ENCODE measurements around the gene ST3GAL5. TPM values are rescaled to one million over a fixed set of nuclear protein-coding genes. Genes with fewer than 3 reads are reported as not detected.

The ST3GAL5 gene
- total RNA-seq, 1 donor from 2014 or later: 44.4 TPM

DNA sequence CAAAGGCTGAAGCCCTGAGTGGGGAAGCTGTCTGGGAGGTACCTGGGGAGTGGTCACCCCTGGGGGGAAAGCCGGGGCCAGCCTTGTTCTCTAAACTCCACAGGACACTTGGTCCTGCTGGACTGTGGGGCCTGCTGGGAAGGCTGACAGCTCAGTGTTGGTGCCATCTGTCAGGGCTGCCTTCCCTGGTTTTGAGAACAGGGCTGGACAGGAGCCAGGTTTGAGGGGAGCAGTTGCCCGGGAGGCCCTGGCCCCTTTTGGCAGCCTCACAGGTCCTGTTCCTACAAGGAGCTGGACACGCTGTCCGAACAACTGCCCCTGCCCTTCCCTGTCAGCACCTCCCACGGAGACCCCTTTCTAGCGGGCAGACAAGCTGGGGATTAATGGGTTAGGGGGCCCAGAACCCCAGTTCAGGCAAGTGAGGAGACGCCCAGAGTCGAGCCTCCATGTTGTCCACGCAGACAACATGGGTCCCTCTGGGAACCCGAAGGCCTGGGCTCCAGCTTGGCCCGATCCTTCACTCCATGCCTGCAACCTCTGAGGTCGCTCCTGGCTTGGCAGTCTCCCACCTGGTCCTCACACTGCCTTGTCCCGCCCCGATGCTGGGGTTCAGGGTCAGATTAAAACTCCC lies 94.2 kb downstream of the ST3GAL5 start:
- FAIRE-seq (no peak), DNase-seq (ENCODE audit: low spot score in 2 of 2) (no peak)

- FAIRE-seq (no peak), DNase-seq (ENCODE audit: low spot score in 2 of 2) (no peak)
Measured at GRCh38 chr2:85794038-85794441, 94.8 kb downstream of the ST3GAL5 start.

GRCh38 chr2:85793584-85793983 lies 95.2 kb downstream of the ST3GAL5 start:
- FAIRE-seq (no peak), DNase-seq (ENCODE audit: low spot score in 2 of 2) (no peak)

DNA sequence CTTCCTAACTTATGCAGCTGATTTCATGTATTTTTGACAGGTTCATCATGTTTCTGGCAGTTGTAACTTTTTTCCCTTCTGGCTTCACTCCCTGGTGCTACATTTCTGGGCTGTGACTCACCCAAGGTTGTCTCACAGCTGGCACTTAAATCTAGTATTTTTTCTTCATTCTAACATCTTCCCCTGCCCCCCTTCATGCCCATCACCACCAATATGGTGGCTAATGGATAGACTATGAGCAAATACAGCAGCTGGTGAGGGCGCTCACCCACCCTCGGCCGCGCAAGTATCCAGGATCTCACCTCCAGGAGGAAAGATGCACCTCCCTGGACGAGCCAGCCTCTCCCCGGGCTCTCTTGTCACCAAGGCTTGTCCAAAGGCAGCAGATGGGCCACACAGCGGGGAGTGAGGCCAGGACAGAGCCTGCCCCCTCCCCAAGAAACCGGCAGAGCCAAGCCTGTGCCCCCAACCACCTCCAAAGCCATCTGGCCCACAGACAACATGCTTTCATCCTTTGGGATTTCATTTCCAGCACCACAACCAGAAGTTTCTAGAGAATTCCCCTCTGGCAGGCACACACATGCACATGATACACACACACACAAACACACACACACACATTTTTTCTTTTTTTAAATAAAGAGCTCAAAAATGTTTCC lies 95.9 kb downstream of the ST3GAL5 start:
- no peak for DNase-seq (ENCODE audit: low spot score in 2 of 2)
- no peak for FAIRE-seq

DNA sequence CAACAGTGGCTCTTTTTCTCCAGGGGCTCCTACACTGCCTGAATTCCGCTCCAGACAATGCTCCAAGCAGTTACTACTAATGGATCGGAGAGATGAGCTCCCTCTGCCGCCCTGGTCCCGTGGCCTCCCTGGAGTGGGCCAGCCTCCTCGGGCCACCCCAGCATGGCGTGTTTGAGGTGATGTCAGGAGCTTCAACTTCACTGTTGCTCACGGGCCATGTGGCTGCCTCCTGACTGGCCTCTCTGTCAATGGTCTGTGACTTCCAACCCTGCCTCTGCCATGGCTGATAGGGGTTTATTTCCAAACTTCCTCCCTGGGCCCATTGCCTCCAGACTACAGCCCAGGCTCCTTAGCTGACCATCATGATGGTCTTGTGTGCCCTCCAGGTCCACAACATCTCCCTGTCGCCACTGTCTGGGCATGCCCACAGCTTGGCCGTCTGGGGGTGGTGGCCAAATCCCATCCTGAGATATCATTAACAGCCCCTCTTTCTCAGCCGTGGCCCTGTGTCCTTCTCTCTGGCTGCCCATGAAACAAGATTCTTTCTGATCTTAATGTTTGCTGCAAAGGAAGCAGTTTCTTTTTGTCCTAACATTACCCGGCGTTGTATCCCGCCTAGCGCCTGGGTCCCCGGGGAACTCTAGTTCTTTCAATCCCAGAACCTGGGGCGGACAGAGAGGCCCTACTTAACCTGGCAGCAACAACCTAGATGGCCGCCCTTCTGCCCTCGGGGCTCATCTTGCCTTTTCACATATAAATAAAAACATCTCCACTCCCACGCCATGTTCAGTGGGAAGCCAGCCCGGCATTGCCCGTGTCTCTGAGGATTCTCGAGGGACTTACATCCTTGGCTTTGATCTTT lies 96.9 kb downstream of the ST3GAL5 start:
- no peak for DNase-seq (ENCODE audit: low spot score in 2 of 2)
- FAIRE-seq: no peak

DNA sequence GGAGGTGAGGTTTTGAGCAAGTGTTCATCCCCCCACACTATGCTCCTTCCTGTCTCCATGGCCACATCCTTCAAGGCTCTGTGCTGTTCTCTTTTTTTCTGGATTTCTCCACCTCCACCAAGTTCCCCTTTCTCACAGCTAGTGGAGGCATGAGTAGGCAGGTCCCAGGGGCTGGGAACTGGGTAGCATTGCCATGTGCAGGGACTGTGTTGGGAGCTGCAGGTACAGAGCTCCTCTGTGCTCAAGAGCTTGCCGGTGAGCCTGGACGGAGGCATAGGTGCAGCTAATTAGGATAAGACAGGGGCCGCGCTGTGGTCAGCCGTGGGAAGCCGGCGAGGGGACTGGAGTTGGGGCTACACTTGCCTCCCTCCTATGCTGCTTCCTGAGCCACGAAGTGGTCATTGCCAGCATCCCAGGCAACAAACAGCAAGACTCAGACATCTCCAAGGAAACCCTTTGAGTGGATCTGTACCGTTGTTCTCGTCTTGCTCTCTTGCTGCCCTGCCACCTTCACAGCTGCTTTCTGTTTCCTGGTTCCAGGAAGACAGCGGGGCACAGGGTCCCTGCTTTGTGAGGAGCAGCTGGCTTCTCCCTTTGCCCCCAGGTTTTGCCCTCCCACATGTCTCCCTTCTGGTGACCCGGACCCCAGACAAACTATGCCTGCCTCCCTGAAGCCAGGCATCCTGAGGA lies 98.1 kb downstream of the ST3GAL5 start:
- no peak for DNase-seq (ENCODE audit: low spot score in 2 of 2)
- no peak for FAIRE-seq

DNA sequence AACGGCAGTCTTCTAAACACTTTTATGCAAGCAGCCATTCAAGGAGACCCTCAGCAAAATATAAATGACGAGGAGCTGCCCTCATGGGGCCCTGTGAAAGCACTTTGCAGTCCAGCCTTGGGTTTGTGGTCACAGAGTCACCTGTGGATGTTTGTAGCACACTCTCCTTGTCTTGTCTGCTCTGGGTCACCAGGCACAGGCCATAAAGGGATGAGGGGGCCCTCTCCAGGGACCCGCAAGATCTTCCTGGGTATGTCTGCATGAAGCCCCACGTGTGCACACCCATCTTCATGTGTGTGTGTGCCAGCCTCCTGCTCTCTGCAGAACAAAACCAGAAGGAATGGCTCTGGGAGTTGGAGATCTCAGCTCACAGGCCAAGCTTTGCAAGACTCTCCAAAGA lies 98.8 kb downstream of the ST3GAL5 start:
- DNase-seq (ENCODE audit: low spot score in 2 of 2): no peak
- FAIRE-seq: no peak

DNA sequence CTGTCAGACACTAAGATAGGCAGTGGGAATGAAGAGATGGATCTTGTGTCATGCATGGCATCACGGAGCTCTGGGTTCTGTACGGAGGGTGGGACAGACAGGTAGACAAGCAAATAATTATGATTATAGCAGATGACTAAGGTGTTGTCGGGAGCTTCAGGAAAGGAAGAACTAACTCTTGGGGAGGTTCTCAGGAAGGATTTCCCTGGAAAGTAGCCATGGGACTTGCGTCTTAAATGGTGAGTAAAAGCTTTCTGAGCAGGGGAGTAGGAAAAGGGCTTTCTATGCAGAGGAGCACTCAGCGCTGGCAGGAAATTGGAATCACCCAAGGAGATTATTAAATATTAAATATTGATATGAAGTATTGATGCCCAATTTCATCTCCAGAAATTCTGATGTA lies 99.5 kb downstream of the ST3GAL5 start:
- DNase-seq (ENCODE audit: low spot score in 2 of 2) (no peak), FAIRE-seq (no peak)

DNA sequence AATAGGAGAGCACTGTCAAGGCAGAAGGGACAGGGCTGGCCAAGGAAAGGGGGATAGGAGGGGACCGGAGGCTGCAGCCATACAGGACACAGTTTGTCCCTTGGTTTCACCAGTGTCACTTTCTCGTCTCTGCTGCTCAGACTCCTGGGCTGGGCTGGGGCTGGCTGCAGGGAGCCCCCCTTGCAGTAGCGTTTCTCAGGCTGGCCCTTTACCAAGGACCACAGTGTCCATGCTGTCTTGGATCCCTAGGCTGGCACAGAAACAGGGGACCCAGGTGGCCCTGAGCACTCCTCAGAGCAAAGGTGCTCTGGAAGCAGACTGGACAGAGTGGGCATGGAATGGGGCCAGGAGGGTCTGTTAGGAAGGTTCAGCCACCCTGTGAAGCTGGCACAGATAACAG lies 100.2 kb downstream of the ST3GAL5 start:
- FAIRE-seq (no peak), DNase-seq (ENCODE audit: low spot score in 2 of 2) (no peak)

GRCh38 chr2:85787981-85788340 lies 100.8 kb downstream of the ST3GAL5 start:
- DNase-seq (ENCODE audit: low spot score in 2 of 2) (no peak), FAIRE-seq (no peak)

DNA sequence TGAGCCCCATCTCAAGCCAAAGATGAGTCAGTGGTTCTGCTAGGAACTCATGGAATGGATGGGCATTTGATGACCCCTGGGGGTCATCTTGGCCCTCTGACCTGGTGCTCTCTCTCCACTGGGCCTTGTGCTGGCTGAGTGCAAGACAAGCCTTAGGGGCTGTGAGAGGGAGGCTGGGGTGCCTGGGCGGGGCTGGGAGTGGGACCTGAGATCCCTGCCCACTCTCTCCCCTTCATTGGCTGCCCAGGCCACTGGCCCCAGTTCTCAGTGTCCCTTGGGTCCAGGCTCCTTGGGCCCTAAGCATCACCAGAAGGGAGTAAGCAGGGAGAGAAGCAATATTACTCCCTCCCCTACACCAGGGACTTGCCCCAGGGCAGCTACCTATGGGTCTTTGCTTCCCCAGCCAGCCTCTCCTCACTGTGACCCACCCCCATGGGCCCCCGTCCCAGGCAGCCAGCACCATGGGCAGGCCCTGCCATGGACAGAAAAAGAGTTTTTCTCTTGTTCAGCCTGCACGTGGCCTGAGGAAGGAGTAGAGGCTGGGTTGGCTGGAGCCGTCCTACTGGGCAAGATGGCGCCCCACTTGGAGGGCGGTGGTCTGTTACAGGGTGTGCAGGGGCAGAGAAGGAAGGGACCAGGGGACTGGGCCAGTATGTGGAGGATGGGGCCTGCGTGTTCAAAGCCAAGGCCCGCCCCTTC lies 101.4 kb downstream of the ST3GAL5 start:
- FAIRE-seq (no peak), DNase-seq (ENCODE audit: low spot score in 2 of 2) (no peak)

Small RNA genes within 50 kb of the gene (small RNA-seq; reads per million reads assigned to genes)
- not detected for gene RN7SKP83

Other genes with a start within 250 kb of the ST3GAL5 start
- not detected for gene SFTPB, start 220.8 kb downstream of the ST3GAL5 start, total RNA-seq
- gene GNLY, start 194.6 kb downstream of the ST3GAL5 start, total RNA-seq: not detected
- 2.0 TPM for gene ATOH8, start 135.0 kb downstream of the ST3GAL5 start, total RNA-seq
- gene POLR1A, start 216.9 kb upstream of the ST3GAL5 start, total RNA-seq: 11.0 TPM
- 77.0 TPM for gene PTCD3, start 217.2 kb upstream of the ST3GAL5 start, total RNA-seq

All from frontal cortex (tissue), 4 donors.